22Rv1 (cell line): ENCODE measurements around the gene CCDC81.
"Not testable (repeated sequence)": the region's sequence is repeated elsewhere in the genome, so short reads cannot be mapped to it uniquely, and the experiment has no call there.

Experiments used
- ZFX ChIP-seq: fragments of 450-650 bp; IDR thresholded peaks from 2 replicates; pipeline ENCODE4 v1.6.1; 2017; ENCODE audit warnings: antibody characterized with exemption, borderline replicate concordance
- TF ChIP-seq, protein P1 (sequence below): fragments of 450-650 bp; IDR thresholded peaks from 2 replicates; pipeline ENCODE4 v1.5.1; 2017; ENCODE audit warnings: mild to moderate bottlenecking

DNA sequence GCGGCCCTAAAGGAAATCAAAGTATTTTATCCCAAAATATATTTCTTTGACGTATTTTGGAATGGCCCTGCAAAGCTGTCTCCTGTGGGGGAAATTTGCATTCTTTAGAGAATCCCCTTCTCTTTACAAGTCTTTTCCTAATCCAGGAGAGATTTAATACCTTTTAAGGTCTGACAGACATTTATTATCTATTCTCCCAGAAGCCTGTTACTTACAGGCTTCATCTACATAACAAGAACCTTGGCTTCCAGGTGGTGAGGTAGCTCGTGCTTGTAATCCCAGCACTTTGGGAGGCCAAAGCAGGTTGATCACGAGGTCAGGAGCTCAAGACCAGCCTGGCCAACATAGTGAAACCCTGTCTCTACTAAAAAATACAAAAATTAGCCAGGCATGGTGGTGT, 17.3 kb upstream of the CCDC81 start:
- TF ChIP-seq, protein P1, sequence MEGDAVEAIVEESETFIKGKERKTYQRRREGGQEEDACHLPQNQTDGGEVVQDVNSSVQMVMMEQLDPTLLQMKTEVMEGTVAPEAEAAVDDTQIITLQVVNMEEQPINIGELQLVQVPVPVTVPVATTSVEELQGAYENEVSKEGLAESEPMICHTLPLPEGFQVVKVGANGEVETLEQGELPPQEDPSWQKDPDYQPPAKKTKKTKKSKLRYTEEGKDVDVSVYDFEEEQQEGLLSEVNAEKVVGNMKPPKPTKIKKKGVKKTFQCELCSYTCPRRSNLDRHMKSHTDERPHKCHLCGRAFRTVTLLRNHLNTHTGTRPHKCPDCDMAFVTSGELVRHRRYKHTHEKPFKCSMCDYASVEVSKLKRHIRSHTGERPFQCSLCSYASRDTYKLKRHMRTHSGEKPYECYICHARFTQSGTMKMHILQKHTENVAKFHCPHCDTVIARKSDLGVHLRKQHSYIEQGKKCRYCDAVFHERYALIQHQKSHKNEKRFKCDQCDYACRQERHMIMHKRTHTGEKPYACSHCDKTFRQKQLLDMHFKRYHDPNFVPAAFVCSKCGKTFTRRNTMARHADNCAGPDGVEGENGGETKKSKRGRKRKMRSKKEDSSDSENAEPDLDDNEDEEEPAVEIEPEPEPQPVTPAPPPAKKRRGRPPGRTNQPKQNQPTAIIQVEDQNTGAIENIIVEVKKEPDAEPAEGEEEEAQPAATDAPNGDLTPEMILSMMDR: not testable (repeated sequence)
- TF ChIP-seq ZFX: not testable (repeated sequence)
